H9 (cell line): ENCODE measurements around the gene TFAP2A. TPM values are rescaled to one million over a fixed set of nuclear protein-coding genes. Genes with fewer than 3 reads are reported as not detected.

Experiments
- DNase-seq: peaks from one replicate; pipeline ENCODE4 v3.0.0-alpha.2; 2017
- H2AFZ ChIP-seq: one replicate; pipeline ENCODE4 v1.6.1; 2013; ENCODE audit warnings: mild to moderate bottlenecking, low read length, control low read depth, moderate library complexity
- H2AK5ac ChIP-seq: 2 replicates; pipeline ENCODE4 v1.6.1; 2013; ENCODE audit warnings: low read length, control low read depth, mixed read lengths; ENCODE audit not compliant: insufficient read length
- H2BK120ac ChIP-seq: one replicate; pipeline ENCODE4 v1.6.1; 2013; ENCODE audit warnings: low read depth, mild to moderate bottlenecking, low read length, control low read depth, inconsistent platforms; ENCODE audit not compliant: poor library complexity, severe bottlenecking
- H2BK12ac ChIP-seq: 2 replicates; pipeline ENCODE4 v1.6.1; 2013; ENCODE audit warnings: low read length, control low read depth, mixed read lengths, low read depth; ENCODE audit not compliant: insufficient read length
- H2BK15ac ChIP-seq: 2 replicates; pipeline ENCODE4 v1.6.1; 2013; ENCODE audit warnings: low read depth, low read length, control low read depth
- H2BK20ac ChIP-seq: one replicate; pipeline ENCODE4 v1.6.1; 2013; ENCODE audit warnings: low read depth, mild to moderate bottlenecking, low read length, control low read depth, inconsistent platforms; ENCODE audit not compliant: poor library complexity, severe bottlenecking
- H2BK5ac ChIP-seq: 2 replicates; pipeline ENCODE4 v1.6.1; 2013; ENCODE audit warnings: low read length, control low read depth, mixed read lengths; ENCODE audit not compliant: insufficient read length
- H3K14ac ChIP-seq: 2 replicates; pipeline ENCODE4 v1.6.1; 2013; ENCODE audit warnings: low read length, control low read depth; ENCODE audit not compliant: insufficient read depth
- H3K18ac ChIP-seq: 2 replicates; pipeline ENCODE4 v1.6.1; 2013; ENCODE audit warnings: low read depth, mild to moderate bottlenecking, mixed read lengths, low read length, control low read depth; ENCODE audit not compliant: insufficient read length
- H3K23ac ChIP-seq: 2 replicates; pipeline ENCODE4 v1.6.1; 2013; ENCODE audit warnings: low read length, control low read depth, mixed read lengths, low read depth; ENCODE audit not compliant: insufficient read length
- H3K23me2 ChIP-seq: 2 replicates; pipeline ENCODE4 v1.6.1; 2013; ENCODE audit warnings: low read depth, mild to moderate bottlenecking, mixed read lengths, low read length, control low read depth; ENCODE audit not compliant: insufficient read length, poor library complexity, severe bottlenecking
- H3K27ac ChIP-seq: 2 replicates; pipeline ENCODE4 v1.5.1; 2013; ENCODE audit warnings: low read length, control low read depth, mixed read lengths, low read depth; ENCODE audit not compliant: insufficient read length
- H3K27me3 ChIP-seq: 2 replicates; pipeline ENCODE4 v1.6.1; 2013; ENCODE audit warnings: low read length, control low read depth, inconsistent platforms; ENCODE audit not compliant: insufficient read depth
- H3K4ac ChIP-seq: 2 replicates; pipeline ENCODE4 v1.6.1; 2013; ENCODE audit warnings: low read depth, mild to moderate bottlenecking, control low read depth, inconsistent platforms, low read length, moderate library complexity
- H3K4me1 ChIP-seq: 2 replicates; pipeline ENCODE4 v1.6.1; 2013; ENCODE audit warnings: low read length, control low read depth, inconsistent platforms; ENCODE audit not compliant: insufficient read depth
- H3K4me2 ChIP-seq: 2 replicates; pipeline ENCODE4 v1.6.1; 2013; ENCODE audit warnings: low read length, control low read depth, mixed read lengths; ENCODE audit not compliant: insufficient read length, insufficient read depth
- H3K56ac ChIP-seq: 2 replicates; pipeline ENCODE4 v1.6.1; 2013; ENCODE audit warnings: low read depth, mild to moderate bottlenecking, mixed read lengths, low read length, control low read depth; ENCODE audit not compliant: insufficient read length
- H3K79me1 ChIP-seq: 2 replicates; pipeline ENCODE4 v1.6.1; 2013; ENCODE audit warnings: low read depth, mild to moderate bottlenecking, moderate library complexity, low read length, control low read depth, inconsistent platforms; ENCODE audit not compliant: insufficient read depth, poor library complexity, severe bottlenecking
- H3K79me2 ChIP-seq: 2 replicates; pipeline ENCODE4 v1.6.1; 2013; ENCODE audit warnings: low read length, control low read depth, inconsistent platforms; ENCODE audit not compliant: insufficient read depth
- H3K9ac ChIP-seq: 2 replicates; pipeline ENCODE4 v1.6.1; 2013; ENCODE audit warnings: low read length, control low read depth, mixed read lengths; ENCODE audit not compliant: insufficient read length; ENCODE audit errors: extremely low read depth
- H3K9me3 ChIP-seq: one replicate; pipeline ENCODE4 v1.6.1; 2013; ENCODE audit warnings: low read depth, low read length, inconsistent platforms; ENCODE audit not compliant: control insufficient read depth
- H3T11ph ChIP-seq: one replicate; pipeline ENCODE4 v1.6.1; 2013; ENCODE audit warnings: mild to moderate bottlenecking, low read length, control low read depth, inconsistent platforms
- H4K20me1 ChIP-seq: one replicate; pipeline ENCODE4 v1.6.1; 2013; ENCODE audit not compliant: control insufficient read depth, insufficient read length, insufficient read depth
- H4K5ac ChIP-seq: 2 replicates; pipeline ENCODE4 v1.6.1; 2013; ENCODE audit warnings: low read depth, mild to moderate bottlenecking, mixed read lengths, low read length, control low read depth; ENCODE audit not compliant: insufficient read length
- H4K8ac ChIP-seq: replicated peaks from 2 replicates; pipeline ENCODE4 v1.6.1; 2013; ENCODE audit warnings: low read length, control low read depth, mixed read lengths, low read depth; ENCODE audit not compliant: insufficient read length
- H4K91ac ChIP-seq: 2 replicates; pipeline ENCODE4 v1.6.1; 2013; ENCODE audit warnings: low read depth, mild to moderate bottlenecking, moderate library complexity, mixed read lengths, low read length, control low read depth; ENCODE audit not compliant: insufficient read length
- H3K27ac Mint-ChIP-seq, 3 experiments: 2 replicates in 2 of 3; 3 replicates in 1 of 3; pipeline ENCODE4 v1.8.0; 2020 to 2021; ENCODE audit warnings: mixed read lengths in 3 of 3, mild to moderate bottlenecking in 1 of 3, moderate library complexity in 1 of 3
- H3K27me3 Mint-ChIP-seq: 2 replicates; pipeline ENCODE4 v1.8.0; 2021; ENCODE audit warnings: low read depth, mild to moderate bottlenecking, moderate library complexity, mixed read lengths
- H3K36me3 Mint-ChIP-seq, 3 experiments: 2 replicates in 2 of 3; 3 replicates in 1 of 3; pipeline ENCODE4 v1.8.0; 2020 to 2021; ENCODE audit warnings: low read depth in 3 of 3, mixed read lengths in 3 of 3; ENCODE audit not compliant: insufficient read depth in 1 of 3
- H3K4me1 Mint-ChIP-seq, 2 experiments: 2 replicates each; pipeline ENCODE4 v1.8.0; 2020; ENCODE audit warnings: mixed read lengths in 2 of 2
- H3K4me3 Mint-ChIP-seq, 2 experiments: 2 replicates in 1 of 2; 3 replicates in 1 of 2; pipeline ENCODE4 v1.8.0; 2020 to 2021; ENCODE audit warnings: mild to moderate bottlenecking in 2 of 2, mixed read lengths in 2 of 2, moderate library complexity in 1 of 2
- H3K9me3 Mint-ChIP-seq, 2 experiments: 2 replicates in 1 of 2; 3 replicates in 1 of 2; pipeline ENCODE4 v1.8.0; 2020; ENCODE audit warnings: mild to moderate bottlenecking in 2 of 2, mixed read lengths in 2 of 2, moderate library complexity in 1 of 2
- CTCF ChIP-seq: fragments of 200-600 bp; sonication (generic); conservative IDR thresholded peaks from 3 replicates; pipeline ENCODE4 v1.8.0; 2021; ENCODE audit warnings: antibody characterized with exemption, mild to moderate bottlenecking
- WGBS: extraction: QIAGEN DNeasy Blood & Tissue Kit; methylation state at CpG from one replicate; pipeline ENCODE4 v1.1.7; 2013; ENCODE audit warnings: missing lambda C conversion rate, low lambda C conversion rate, mixed read lengths; ENCODE audit not compliant: insufficient read length; ENCODE audit errors: extremely low coverage; 5-methylcytosine and 5-hydroxymethylcytosine counted together
- total RNA-seq: library from RNA; stranded (reverse); gene quantifications from 2 replicates; pipeline ENCODE4 v1.2.1, GENCODE V29; 2021

Gene TFAP2A
- total RNA-seq, 1 experiment from 2014 or later, result 2.6 TPM

- TF ChIP-seq CTCF, result no peak
- Histone ChIP-seq H2AK5ac (no peak overlapping the region), H3K23me2 (no peaks in the 10 kb centered on the region), H3K23ac (no peak overlapping the region), H3K14ac (no peak overlapping the region), H4K5ac (no peak overlapping the region), H3K79me2 (no peaks in the 10 kb centered on the region), H2AFZ (no peak overlapping the region), H2BK20ac (no peak overlapping the region), H2BK12ac (no peak overlapping the region), H3K9ac (no peak overlapping the region), H3K4me2 (no peak overlapping the region), H3K79me1 (no peaks in the 10 kb centered on the region), H3K4ac (no peak overlapping the region), H3T11ph (no peak overlapping the region), H4K8ac (no peak overlapping the region), H4K91ac (no peak overlapping the region), H3K56ac (no peak overlapping the region), H3K27ac (no peak overlapping the region), H3K18ac (no peak overlapping the region), H3K4me1 (no peaks in the 10 kb centered on the region), H2BK5ac (no peak overlapping the region), H2BK15ac (no peak overlapping the region), H2BK120ac (no peak overlapping the region), H3K27me3 (no peaks in the 10 kb centered on the region), H3K9me3 (no peaks in the 10 kb centered on the region), H4K20me1 (no peaks in the 10 kb centered on the region)
- Mint-ChIP-seq H3K4me3 (no peak overlapping the region), H3K9me3 (peaks cover 0 to 4% of the 10 kb centered on the region in 2 experiments; a peak in 2 of 5 replicates), H3K4me1 (peaks cover 2 to 7% of the 10 kb centered on the region in 2 experiments; a peak in 1 of 4 replicates), H3K27ac (no peak overlapping the region; a peak in 1 of 7 replicates), H3K36me3 (no peaks in the 10 kb centered on the region), H3K27me3 (peaks cover 9% of the 10 kb centered on the region)
- DNase-seq, result no peak
- WGBS, result no CpG with 5 or more reads among the region's 3 CpGs
These were observed 26.8 kb upstream of the TFAP2A start for GRCh38 chr6:10441655-10442009.
